ENCODE results near the gene EFCAB6.

The EFCAB6 gene

DNA sequence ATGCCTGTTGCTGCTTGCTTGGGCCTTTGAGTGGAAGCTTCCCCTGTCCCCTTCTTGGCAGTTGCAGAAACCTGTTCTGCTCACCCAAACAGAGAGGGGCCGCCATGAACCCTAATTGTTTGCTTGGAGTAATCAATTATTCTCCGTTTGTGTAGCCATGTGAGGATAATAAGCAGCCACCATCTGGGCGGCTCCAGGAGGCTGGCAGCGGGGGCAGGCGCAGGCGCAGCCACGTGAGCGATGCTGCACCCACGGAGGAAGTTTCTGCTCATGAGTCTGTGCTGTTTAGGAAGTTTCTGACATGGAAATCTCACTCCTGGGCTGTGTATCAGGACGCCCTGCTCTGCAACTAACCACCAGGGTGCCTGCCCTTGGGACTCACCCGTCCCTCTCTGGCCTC, 310.2 kb downstream of the EFCAB6 start:
- no peaks in the 10 kb centered on the region for H3K4me1 ChIP-seq (ENCODE audit: control insufficient read depth, insufficient read depth, low read length)

DNA sequence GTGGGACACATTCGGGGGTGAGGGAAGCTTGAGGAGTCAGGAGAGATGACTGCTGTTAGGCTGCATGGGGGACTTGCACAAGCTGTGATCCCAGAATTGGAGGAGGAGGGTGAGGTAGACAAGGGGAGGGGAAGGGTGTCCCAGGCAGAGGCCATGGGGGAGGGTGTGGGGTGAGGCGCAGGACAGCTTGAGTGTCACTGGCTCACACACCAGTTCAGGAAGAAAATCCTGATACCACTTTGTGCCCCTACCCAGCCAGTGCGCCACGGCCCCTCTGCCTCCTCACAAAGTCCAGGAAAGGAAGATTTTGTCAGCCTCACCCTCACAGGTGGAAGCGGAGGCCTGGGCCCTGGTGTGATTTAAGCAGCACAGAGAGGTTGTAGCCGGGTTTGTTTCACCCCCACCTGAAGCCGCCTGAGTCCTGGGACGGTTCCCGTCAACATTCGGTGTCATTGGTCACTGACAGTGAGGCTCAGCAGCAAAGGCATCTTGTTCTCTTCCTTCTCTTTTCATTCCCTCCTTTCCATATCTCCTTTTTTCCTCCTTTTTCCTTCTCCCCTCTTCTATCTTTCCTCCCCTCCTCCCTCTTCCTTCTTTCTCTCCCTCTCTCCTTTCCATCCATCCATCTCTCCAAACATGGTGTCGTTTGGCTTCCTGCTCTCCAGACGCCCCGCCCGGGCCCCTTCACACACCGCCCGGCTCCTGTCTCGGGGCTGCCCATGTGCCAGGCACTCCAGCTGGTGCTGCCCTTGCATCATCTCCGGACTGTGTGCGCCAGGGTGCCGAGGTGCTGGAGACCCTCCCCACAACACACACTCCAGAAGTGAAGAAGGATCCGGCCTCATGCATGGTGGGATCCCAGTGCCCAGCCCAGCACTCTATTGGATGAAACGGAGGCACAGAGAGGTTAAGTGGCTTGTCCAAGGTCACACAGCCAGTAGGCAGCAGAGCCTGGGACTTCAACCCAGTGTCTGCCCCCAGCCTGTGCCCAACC, 311.0 kb downstream of the EFCAB6 start:
- Histone ChIP-seq H3K9me3 (ENCODE audit: control insufficient read depth, low read length) (no peaks in the 10 kb centered on the region), H3K27me3 (replicated peaks; ENCODE audit: control insufficient read depth, insufficient read depth, low read length) (peaks cover 4% of the 10 kb centered on the region), H3K4me1 (ENCODE audit: control insufficient read depth, insufficient read depth, low read length) (no peaks in the 10 kb centered on the region), H3K4me3 (ENCODE audit: low read length) (no peak overlapping the region), H3K36me3 (ENCODE audit: control insufficient read depth, insufficient read depth, low read length, severe bottlenecking) (no peaks in the 10 kb centered on the region), H3K9ac (ENCODE audit: low read length) (no peak overlapping the region)
- no peak for DNase-seq (ENCODE audit: low read depth)

More for the DNA sequence above, 310.2 kb downstream of the EFCAB6 start:
- Histone ChIP-seq H3K27me3 (replicated peaks; ENCODE audit: control insufficient read depth, insufficient read depth, low read length) (peaks cover 4% of the 10 kb centered on the region), H3K4me3 (ENCODE audit: low read length) (no peak overlapping the region), H3K9me3 (ENCODE audit: control insufficient read depth, low read length) (no peaks in the 10 kb centered on the region), H3K9ac (ENCODE audit: low read length) (no peak overlapping the region), H3K36me3 (ENCODE audit: control insufficient read depth, insufficient read depth, low read length, severe bottlenecking) (no peaks in the 10 kb centered on the region)
- no peak for DNase-seq (ENCODE audit: low read depth)

DNA sequence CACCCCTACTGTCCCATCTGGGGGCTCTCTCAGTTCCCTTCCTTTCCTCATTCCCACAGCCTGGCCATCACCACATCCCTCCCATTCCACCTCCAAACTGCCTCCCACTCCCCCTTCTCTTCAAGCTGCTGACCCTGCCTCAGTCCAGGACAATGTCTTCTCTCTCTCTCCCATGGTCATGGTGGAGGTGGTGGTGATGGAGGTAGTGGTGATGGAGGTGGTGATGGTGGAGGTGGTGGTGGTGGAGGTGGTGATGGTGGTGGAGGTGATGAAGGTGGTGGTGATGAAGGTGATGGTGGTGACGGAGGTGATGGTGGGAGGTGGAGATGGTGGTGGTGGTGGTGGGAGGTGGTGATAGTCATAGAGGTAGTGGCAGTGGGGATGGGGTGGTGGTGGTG, 313.2 kb downstream of the EFCAB6 start:
- no peaks in the 10 kb centered on the region for H3K4me1 ChIP-seq (ENCODE audit: control insufficient read depth, insufficient read depth, low read length)
- no peaks in the 10 kb centered on the region for H3K36me3 ChIP-seq (ENCODE audit: control insufficient read depth, insufficient read depth, low read length, severe bottlenecking)
- H3K27me3 ChIP-seq (replicated peaks; ENCODE audit: control insufficient read depth, insufficient read depth, low read length), result peaks cover 4% of the 10 kb centered on the region
- H3K4me3 ChIP-seq (ENCODE audit: low read length), result no peak overlapping the region
- no peaks in the 10 kb centered on the region for H3K9me3 ChIP-seq (ENCODE audit: control insufficient read depth, low read length)
- DNase-seq (ENCODE audit: low read depth), result no peak
- no peak overlapping the region for H3K9ac ChIP-seq (ENCODE audit: low read length)

DNA sequence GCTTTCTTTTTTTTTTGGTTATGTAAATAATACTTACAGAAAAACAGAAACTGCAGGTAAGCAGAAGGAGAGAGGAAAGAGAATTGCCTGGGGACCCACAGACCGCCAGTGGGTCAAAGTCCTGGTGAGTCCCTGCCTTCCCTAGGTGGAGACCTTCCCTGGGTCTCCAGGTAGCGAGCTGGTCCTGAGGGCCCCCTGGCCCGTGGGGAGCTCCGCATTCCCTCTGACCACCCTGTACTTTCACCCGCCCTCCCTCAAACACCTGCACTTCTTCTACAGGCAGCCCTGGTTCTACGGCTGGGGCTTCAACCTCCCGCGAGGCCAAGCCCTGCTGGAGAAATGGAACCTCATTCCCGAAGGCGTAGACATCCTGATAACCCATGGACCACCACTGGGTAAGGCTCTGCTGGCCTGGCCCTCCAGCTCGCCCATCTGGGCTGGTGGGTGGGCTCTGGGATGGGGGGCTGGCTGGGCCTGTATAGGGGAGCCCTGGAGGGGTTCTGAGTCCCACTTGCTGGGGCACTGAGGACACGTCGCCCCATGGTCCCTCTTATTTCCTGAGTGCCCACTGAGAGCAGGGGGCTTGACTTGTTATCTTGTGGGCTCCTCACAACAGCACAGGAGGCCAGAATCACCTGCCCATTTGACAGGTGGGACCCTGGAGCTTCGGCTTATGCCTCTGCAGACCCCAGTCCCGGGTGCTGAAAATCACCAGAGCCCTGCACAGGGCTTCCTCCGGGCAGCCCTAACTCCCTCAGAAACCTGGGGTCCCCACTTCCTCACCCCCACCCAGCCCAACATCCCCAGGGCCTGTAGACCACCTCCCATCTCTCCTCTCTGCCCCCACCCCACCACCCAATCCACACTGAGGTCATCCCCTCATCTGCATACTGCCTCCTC, 313.9 kb downstream of the EFCAB6 start:
- Histone ChIP-seq H3K27me3 (replicated peaks; ENCODE audit: control insufficient read depth, insufficient read depth, low read length) (peaks cover 4% of the 10 kb centered on the region), H3K9me3 (ENCODE audit: control insufficient read depth, low read length) (no peaks in the 10 kb centered on the region), H3K4me1 (ENCODE audit: control insufficient read depth, insufficient read depth, low read length) (no peaks in the 10 kb centered on the region), H3K4me3 (ENCODE audit: low read length) (no peak overlapping the region), H3K9ac (ENCODE audit: low read length) (no peak overlapping the region), H3K36me3 (ENCODE audit: control insufficient read depth, insufficient read depth, low read length, severe bottlenecking) (no peaks in the 10 kb centered on the region)
- no peak for DNase-seq (ENCODE audit: low read depth)

DNA sequence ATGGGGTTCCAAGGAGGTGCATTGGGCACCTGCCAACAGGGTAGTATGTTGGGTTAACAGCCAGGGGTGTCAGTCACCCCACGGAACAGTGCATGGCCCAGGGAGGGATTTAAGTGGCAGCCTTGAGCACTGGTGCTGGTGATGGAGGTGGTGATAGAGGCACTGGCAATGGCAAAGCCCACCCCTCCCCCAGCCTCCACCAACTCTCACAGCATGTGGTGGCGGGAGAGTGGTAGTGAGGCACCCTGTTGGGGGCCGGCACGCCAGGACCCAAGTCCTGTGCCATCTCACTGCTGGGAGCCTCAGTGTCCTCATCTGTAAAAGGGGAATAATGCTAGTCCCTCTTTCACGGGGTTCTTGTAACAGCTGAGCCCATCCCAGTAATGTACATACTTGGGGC, 318.8 kb downstream of the EFCAB6 start:
- Histone ChIP-seq H3K27me3 (replicated peaks; ENCODE audit: control insufficient read depth, insufficient read depth, low read length) (peaks cover 5% of the 10 kb centered on the region), H3K4me1 (ENCODE audit: control insufficient read depth, insufficient read depth, low read length) (no peaks in the 10 kb centered on the region), H3K4me3 (ENCODE audit: low read length) (no peak overlapping the region)

DNA sequence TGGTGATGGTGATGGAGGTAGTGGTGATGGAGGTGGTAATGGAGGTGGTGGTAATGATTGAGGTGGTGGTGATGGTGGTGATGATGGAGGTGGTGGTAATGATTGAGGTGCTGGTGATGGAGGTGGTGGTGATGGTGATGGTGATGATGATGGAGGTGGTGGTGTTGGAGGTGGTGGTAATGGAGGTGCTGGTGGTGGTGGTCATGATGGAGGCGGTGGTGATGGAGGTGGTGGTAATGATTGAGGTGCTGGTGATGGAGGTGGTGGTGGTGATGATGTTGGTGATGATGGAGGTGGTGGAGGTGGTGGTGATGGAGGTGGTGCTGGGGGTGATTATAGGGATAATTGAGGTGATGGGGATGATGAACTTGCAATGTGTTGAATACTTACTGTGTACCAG, 320.4 kb downstream of the EFCAB6 start:
- Histone ChIP-seq H3K36me3 (ENCODE audit: control insufficient read depth, insufficient read depth, low read length, severe bottlenecking) (no peaks in the 10 kb centered on the region), H3K9me3 (ENCODE audit: control insufficient read depth, low read length) (no peaks in the 10 kb centered on the region)
- no peak for DNase-seq (ENCODE audit: low read depth)

More for the DNA sequence above, 318.8 kb downstream of the EFCAB6 start:
- Histone ChIP-seq H3K9ac (ENCODE audit: low read length) (no peak overlapping the region), H3K36me3 (ENCODE audit: control insufficient read depth, insufficient read depth, low read length, severe bottlenecking) (no peaks in the 10 kb centered on the region), H3K9me3 (ENCODE audit: control insufficient read depth, low read length) (no peaks in the 10 kb centered on the region)
- no peak for DNase-seq (ENCODE audit: low read depth)

DNA sequence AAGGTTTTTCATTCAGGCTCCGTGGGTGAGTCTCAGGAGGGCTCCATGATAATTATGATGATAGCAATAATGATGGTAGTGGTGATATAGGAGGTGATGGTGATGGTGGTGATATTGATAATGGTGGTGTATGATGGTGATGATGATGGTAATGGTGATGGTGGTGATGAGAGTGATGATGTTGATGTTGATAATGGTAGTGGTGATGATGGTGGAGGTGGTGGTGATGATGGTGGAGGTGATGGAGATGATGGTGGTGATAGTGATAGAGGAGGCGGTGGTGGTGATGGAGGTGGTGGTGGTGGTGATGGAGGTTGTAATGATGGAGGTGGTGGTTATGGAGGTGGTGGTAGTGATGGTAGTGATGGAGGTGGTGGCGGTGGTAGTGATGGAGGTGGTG, 320.9 kb downstream of the EFCAB6 start:
- no peak for DNase-seq (ENCODE audit: low read depth)
- H3K27me3 ChIP-seq (replicated peaks; ENCODE audit: control insufficient read depth, insufficient read depth, low read length), result peaks cover 17% of the 10 kb centered on the region
- H3K9me3 ChIP-seq (ENCODE audit: control insufficient read depth, low read length), result no peaks in the 10 kb centered on the region
- no peak overlapping the region for H3K9ac ChIP-seq (ENCODE audit: low read length)
- no peak overlapping the region for H3K4me3 ChIP-seq (ENCODE audit: low read length)
- H3K4me1 ChIP-seq (ENCODE audit: control insufficient read depth, insufficient read depth, low read length), result no peaks in the 10 kb centered on the region
- no peaks in the 10 kb centered on the region for H3K36me3 ChIP-seq (ENCODE audit: control insufficient read depth, insufficient read depth, low read length, severe bottlenecking)

More for the DNA sequence above, 320.4 kb downstream of the EFCAB6 start:
- peaks cover 14% of the 10 kb centered on the region for H3K27me3 ChIP-seq (replicated peaks; ENCODE audit: control insufficient read depth, insufficient read depth, low read length)
- H3K4me1 ChIP-seq (ENCODE audit: control insufficient read depth, insufficient read depth, low read length), result no peaks in the 10 kb centered on the region
- H3K4me3 ChIP-seq (ENCODE audit: low read length), result no peak overlapping the region
- no peak overlapping the region for H3K9ac ChIP-seq (ENCODE audit: low read length)

DNA sequence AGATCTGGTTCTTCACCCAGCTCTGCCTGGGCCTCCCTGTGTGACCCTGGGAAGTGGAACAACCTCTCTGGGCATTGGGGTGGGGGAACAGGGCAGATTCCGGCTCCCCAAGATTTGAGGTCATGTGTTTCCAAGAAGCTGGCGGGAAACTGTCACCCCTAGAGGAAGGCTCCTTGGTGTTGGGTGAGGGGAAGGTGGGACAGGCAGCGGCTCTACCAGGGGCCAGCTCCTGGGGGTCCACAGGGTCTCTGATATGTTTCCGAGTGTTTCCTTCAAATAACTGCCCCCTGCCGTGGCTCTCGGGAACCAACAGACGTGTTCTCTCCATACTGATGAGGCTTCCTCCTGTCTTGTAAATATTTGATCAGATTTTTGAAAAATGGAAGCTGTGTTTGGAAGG, 321.8 kb downstream of the EFCAB6 start:
- Histone ChIP-seq H3K4me3 (ENCODE audit: low read length) (no peak overlapping the region), H3K9me3 (ENCODE audit: control insufficient read depth, low read length) (no peaks in the 10 kb centered on the region), H3K36me3 (ENCODE audit: control insufficient read depth, insufficient read depth, low read length, severe bottlenecking) (no peaks in the 10 kb centered on the region), H3K27me3 (replicated peaks; ENCODE audit: control insufficient read depth, insufficient read depth, low read length) (peaks cover 26% of the 10 kb centered on the region), H3K4me1 (ENCODE audit: control insufficient read depth, insufficient read depth, low read length) (no peaks in the 10 kb centered on the region), H3K9ac (ENCODE audit: low read length) (no peak overlapping the region)
- no peak for DNase-seq (ENCODE audit: low read depth)

DNA sequence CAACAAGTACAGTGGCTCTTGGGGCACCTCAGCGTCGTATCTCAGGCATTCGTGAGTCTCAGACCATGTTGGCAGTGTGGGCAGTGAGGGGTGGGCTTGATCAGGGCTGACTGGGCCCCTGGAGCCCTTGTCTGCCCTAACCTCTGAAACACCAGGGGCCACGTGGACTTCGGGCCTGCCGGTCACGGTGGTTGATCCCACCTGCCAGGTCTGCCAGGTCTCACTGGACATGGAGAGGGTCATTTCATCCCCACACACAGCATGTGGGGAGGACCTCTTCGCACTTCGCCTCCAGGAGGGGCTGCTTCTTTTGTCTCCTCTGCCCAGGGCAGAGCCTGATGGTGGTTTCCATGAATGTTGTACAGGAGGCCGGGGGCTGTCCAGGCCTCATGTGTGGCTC, 323.2 kb downstream of the EFCAB6 start:
- Histone ChIP-seq H3K9me3 (ENCODE audit: control insufficient read depth, low read length) (no peaks in the 10 kb centered on the region), H3K4me3 (ENCODE audit: low read length) (no peak overlapping the region), H3K36me3 (ENCODE audit: control insufficient read depth, insufficient read depth, low read length, severe bottlenecking) (no peaks in the 10 kb centered on the region), H3K4me1 (ENCODE audit: control insufficient read depth, insufficient read depth, low read length) (no peaks in the 10 kb centered on the region), H3K9ac (ENCODE audit: low read length) (no peak overlapping the region), H3K27me3 (replicated peaks; ENCODE audit: control insufficient read depth, insufficient read depth, low read length) (peaks cover 38% of the 10 kb centered on the region)
- DNase-seq (ENCODE audit: low read depth), result no peak

DNA sequence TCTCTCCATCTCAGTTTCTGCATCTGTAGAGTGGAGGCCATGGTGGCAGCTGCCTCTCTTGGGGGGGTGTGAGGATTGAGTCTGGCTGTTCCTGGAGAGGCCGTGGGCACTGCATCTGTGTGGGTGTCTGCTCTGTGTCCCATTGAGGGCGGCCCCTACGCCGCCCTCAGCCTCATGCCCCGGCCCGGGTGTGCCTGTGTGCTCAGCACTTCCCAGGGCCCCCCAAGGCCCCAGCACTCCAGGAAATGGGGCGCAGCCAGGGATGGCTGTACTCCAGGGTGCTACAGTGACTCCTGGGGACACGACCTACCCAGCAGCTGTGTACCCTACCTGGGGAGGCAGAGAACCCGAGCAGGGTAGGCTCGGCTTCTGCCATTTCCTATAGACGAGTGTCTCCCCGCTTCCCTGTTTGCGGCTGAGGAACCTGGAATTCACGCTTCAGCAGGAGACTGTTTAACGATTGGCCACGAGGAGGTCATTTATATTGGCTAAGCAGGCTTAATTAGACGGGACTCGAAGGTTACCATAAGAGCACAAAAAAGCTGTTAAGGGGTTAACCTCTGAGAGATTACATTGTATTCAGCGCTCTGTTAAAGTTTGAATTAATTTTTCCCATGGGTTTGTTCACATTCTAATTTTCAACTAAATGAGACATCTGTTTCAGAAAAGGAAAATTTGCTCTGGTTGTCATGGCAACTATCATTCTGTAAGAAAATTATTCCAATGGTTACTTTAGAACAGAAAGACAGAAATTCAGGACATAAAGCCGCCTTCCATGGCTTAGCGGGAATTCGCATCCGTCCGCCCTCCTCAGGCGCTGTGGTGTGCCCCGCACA, 323.9 kb downstream of the EFCAB6 start:
- Histone ChIP-seq H3K9ac (ENCODE audit: low read length) (no peak overlapping the region), H3K4me1 (ENCODE audit: control insufficient read depth, insufficient read depth, low read length) (no peaks in the 10 kb centered on the region), H3K36me3 (ENCODE audit: control insufficient read depth, insufficient read depth, low read length, severe bottlenecking) (no peaks in the 10 kb centered on the region), H3K9me3 (ENCODE audit: control insufficient read depth, low read length) (no peaks in the 10 kb centered on the region), H3K27me3 (replicated peaks; ENCODE audit: control insufficient read depth, insufficient read depth, low read length) (peaks cover 41% of the 10 kb centered on the region), H3K4me3 (ENCODE audit: low read length) (no peak overlapping the region)
- no peak for DNase-seq (ENCODE audit: low read depth)

Measured in adipocyte (in vitro differentiated cells).